Panc1 (cell line): Measurements from ENCODE around the gene DCTD.

Experiments used
- POLR2AphosphoS5 ChIP-seq: IDR thresholded peaks from 2 replicates; pipeline ENCODE4 v1.6.1; 2012; ENCODE audit warnings: mild to moderate bottlenecking, low read depth, low read length, moderate library complexity
- TF ChIP-seq, protein P1 (sequence below): fragments of 450-650 bp; IDR thresholded peaks from 2 replicates; pipeline ENCODE4 v1.5.1; 2017; ENCODE audit warnings: mild to moderate bottlenecking

DNA sequence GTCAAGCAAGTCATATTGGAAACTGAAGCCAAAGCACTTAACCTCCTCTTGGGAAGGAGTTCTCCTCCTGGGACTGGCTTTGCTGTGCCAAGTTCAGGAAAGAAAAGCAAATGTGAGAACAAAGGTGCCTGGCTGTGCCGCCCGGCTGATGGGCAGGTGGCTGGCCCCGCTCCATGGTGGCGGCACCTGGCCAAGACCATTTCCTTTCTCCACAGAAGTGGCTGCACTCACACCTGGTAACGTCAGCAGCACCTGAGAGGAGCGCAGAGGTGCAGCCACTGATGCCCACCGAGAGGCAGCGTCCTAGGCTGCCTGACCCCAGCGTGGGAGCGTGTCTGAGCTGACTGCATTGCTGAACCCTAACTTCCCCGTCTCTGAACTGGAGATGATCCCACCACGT is 54.3 kb downstream of the DCTD start:
- TF ChIP-seq, protein P1, sequence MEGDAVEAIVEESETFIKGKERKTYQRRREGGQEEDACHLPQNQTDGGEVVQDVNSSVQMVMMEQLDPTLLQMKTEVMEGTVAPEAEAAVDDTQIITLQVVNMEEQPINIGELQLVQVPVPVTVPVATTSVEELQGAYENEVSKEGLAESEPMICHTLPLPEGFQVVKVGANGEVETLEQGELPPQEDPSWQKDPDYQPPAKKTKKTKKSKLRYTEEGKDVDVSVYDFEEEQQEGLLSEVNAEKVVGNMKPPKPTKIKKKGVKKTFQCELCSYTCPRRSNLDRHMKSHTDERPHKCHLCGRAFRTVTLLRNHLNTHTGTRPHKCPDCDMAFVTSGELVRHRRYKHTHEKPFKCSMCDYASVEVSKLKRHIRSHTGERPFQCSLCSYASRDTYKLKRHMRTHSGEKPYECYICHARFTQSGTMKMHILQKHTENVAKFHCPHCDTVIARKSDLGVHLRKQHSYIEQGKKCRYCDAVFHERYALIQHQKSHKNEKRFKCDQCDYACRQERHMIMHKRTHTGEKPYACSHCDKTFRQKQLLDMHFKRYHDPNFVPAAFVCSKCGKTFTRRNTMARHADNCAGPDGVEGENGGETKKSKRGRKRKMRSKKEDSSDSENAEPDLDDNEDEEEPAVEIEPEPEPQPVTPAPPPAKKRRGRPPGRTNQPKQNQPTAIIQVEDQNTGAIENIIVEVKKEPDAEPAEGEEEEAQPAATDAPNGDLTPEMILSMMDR = no peak
- no peak for TF ChIP-seq POLR2AphosphoS5
